T-helper 1 cell treated with Interleukin-12 subunit alpha and Interleukin-12 subunit beta and Interleukin-4 antibody, amounts not matched to agents 30 ng/mL and 1 ng/mL, for 36 hours (primary cell): ENCODE data around the gene GALNT12. TPM values are rescaled to one million over a fixed set of nuclear protein-coding genes. Genes with fewer than 3 reads are reported as not detected.

Source experiments
- intact Hi-C: fragments of 100-400 bp; cut with micrococcal nuclease; formaldehyde crosslinking; loops from one replicate; pipeline ENCODE4 v1.15.1; 2024
- total RNA-seq: library from RNA; stranded (reverse); gene quantifications from 2 replicates; pipeline ENCODE4 v1.2.3, GENCODE V29; 2022

The GALNT12 gene
- total RNA-seq, 1 donor from 2014 or later = 3.3 TPM

GRCh38 chr9:98899408-98900056, 92.1 kb downstream of the GALNT12 start:
- intact Hi-C loops = no loop called here

Other genes with a start within 250 kb of the GALNT12 start
- gene GABBR2, start 98.7 kb upstream of the GALNT12 start, total RNA-seq = not detected in 2 replicates
- gene ANKS6, start 11.1 kb upstream of the GALNT12 start, total RNA-seq = 6.0 and 6.1 TPM in 2 replicates
- gene COL15A1, start 136.2 kb downstream of the GALNT12 start, total RNA-seq = 0.49 and 0.51 TPM in 2 replicates